GM10847 (cell line): ENCODE data around the gene OXER1.

Source experiments
- POLR2A ChIP-seq: IDR thresholded peaks from 2 replicates; pipeline ENCODE4 v1.6.1; 2011; ENCODE audit not compliant: insufficient read length; ENCODE audit errors: extremely low read depth

OXER1 gene

GRCh38 chr2:42787424-42787787, 23.5 kb upstream of the OXER1 start:
- no peak for TF ChIP-seq POLR2A

GRCh38 chr2:42786561-42787345, 22.8 kb upstream of the OXER1 start:
- no peak for TF ChIP-seq POLR2A

GRCh38 chr2:42784204-42784880, 20.4 kb upstream of the OXER1 start:
- no peak for TF ChIP-seq POLR2A

GRCh38 chr2:42783511-42783910, 19.6 kb upstream of the OXER1 start:
- TF ChIP-seq POLR2A, result no peak

- no peak for TF ChIP-seq POLR2A
These were observed 17.2 kb upstream of the OXER1 start for GRCh38 chr2:42781181-42781580.

- TF ChIP-seq POLR2A, result no peak
These were observed 14.2 kb upstream of the OXER1 start for GRCh38 chr2:42777883-42778805.

- no peak for TF ChIP-seq POLR2A
These were observed 11.9 kb upstream of the OXER1 start for GRCh38 chr2:42775810-42776209.

- no peak for TF ChIP-seq POLR2A
These were observed 11.3 kb upstream of the OXER1 start for GRCh38 chr2:42775186-42775585.

- no peak for TF ChIP-seq POLR2A
These were observed 7.7 kb upstream of the OXER1 start for GRCh38 chr2:42771546-42772153.

- TF ChIP-seq POLR2A, result no peak
These were observed 6.6 kb upstream of the OXER1 start for GRCh38 chr2:42770288-42771131.

GRCh38 chr2:42769583-42770287, 5.8 kb upstream of the OXER1 start:
- no peak for TF ChIP-seq POLR2A

- no peak for TF ChIP-seq POLR2A
These were observed 4.8 kb upstream of the OXER1 start for GRCh38 chr2:42768706-42769256.

GRCh38 chr2:42767899-42768705, 4.2 kb upstream of the OXER1 start:
- no peak for TF ChIP-seq POLR2A
